GM12878 (cell line): ENCODE measurements around the gene PRRT3. TPM values are rescaled to one million over a fixed set of nuclear protein-coding genes. Genes with fewer than 3 reads are reported as not detected.

ENCODE experiments used
- ATAC-seq: fragments of 200-7000 bp; cut with Tn5 transposase; 3 replicates; pipeline ENCODE4 v1.9.1; 2020; ENCODE audit warnings: mild to moderate bottlenecking, moderate library complexity
- BruUV-seq: library from RNA; stranded (reverse); fragments of 400-500 nt; replicated peaks from 2 replicates; lab custom pipeline; 2021; lab: Mats Ljungman, UMichigan
- CTCF ChIA-PET: fragments of 300-600 bp; sonication (Branson Sonifier 250); formaldehyde crosslinking; extraction: SDS; loops from one replicate; lab custom pipeline; 2021; ENCODE audit warnings: inconsistent platforms; lab: Yijun Ruan, JAX
- POLR2A ChIA-PET: fragments of 350-600 bp; formaldehyde crosslinking; extraction: SDS; loops from one replicate; lab custom pipeline; 2021; ENCODE audit warnings: inconsistent platforms; lab: Charles Lee
- RAD21 ChIA-PET: fragments of 300-600 bp; sonication (Branson Sonifier 250); formaldehyde crosslinking; loops from one replicate; lab custom pipeline; 2023; ENCODE audit warnings: antibody characterized with exemption; ENCODE audit not compliant: unreplicated experiment; lab: Charles Lee
- SMC1A ChIA-PET: fragments of 300-600 bp; sonication (Branson Sonifier 250); formaldehyde crosslinking; loops from one replicate; lab custom pipeline; 2023; ENCODE audit not compliant: unreplicated experiment, uncharacterized antibody; lab: Charles Lee
- DNase-seq: peaks from one replicate; pipeline ENCODE4 v3.0.0-alpha.2; 2011; ENCODE audit warnings: low read depth, low spot score
- FAIRE-seq: peaks from 3 replicates; lab custom pipeline; 2011; peaks lifted over from hg19 to GRCh38; lab: Jason Lieb, UNC
- H2AFZ ChIP-seq: 2 replicates; pipeline ENCODE4 v1.6.0; 2011; ENCODE audit warnings: low read depth, low read length, control low read depth; ENCODE audit not compliant: control insufficient read depth
- H3K27ac ChIP-seq: 2 replicates; pipeline ENCODE4 v1.5.1; 2011; ENCODE audit warnings: control low read depth; ENCODE audit not compliant: control insufficient read depth, insufficient read depth
- H3K27me3 ChIP-seq, 2 experiments: replicated peaks in 1 of 2; 2 replicates each; pipeline versions ENCODE4 v1.6.0 to v1.6.1; 2011; ENCODE audit warnings: low read length in 1 of 2; ENCODE audit not compliant: control insufficient read depth in 2 of 2, insufficient read depth in 2 of 2
- H3K36me3 ChIP-seq, 2 experiments: 2 replicates each; pipeline ENCODE4 v1.5.1; 2011; ENCODE audit warnings: low read length in 1 of 2; ENCODE audit not compliant: control insufficient read depth in 2 of 2, insufficient read depth in 2 of 2
- H3K4me1 ChIP-seq: 2 replicates; pipeline ENCODE4 v1.6.1; 2011; ENCODE audit warnings: mild to moderate bottlenecking, low read length, moderate library complexity, mixed read lengths; ENCODE audit not compliant: control insufficient read depth, insufficient read depth
- H3K4me2 ChIP-seq: 2 replicates; pipeline ENCODE4 v1.6.0; 2011; ENCODE audit warnings: control low read depth; ENCODE audit not compliant: control insufficient read depth, insufficient read depth
- H3K4me3 ChIP-seq: fragments of 200-600 bp; sonication (generic); 2 replicates; pipeline ENCODE4 v1.5.1; 2016
- H3K79me2 ChIP-seq: 2 replicates; pipeline ENCODE4 v1.6.0; 2011; ENCODE audit warnings: low read length; ENCODE audit not compliant: control insufficient read depth, insufficient read depth
- H3K9ac ChIP-seq: 2 replicates; pipeline ENCODE4 v1.8.0; 2011; ENCODE audit warnings: low read length, control low read depth, mixed read lengths; ENCODE audit not compliant: control insufficient read depth, insufficient read depth
- H3K9me3 ChIP-seq: replicated peaks from 3 replicates; pipeline ENCODE4 v1.5.1; 2011; ENCODE audit warnings: mild to moderate bottlenecking, low read length; ENCODE audit not compliant: control insufficient read depth, insufficient read depth
- H4K20me1 ChIP-seq: 2 replicates; pipeline ENCODE4 v1.6.0; 2011; ENCODE audit not compliant: control insufficient read depth, insufficient read depth
- WGBS: methylation state at CpG from one replicate; pipeline ENCODE4 v1.1.6; 2016; ENCODE audit warnings: low lambda C conversion rate; ENCODE audit not compliant: insufficient replicate concordance, insufficient coverage; ENCODE audit errors: missing lambda C conversion rate; 5-methylcytosine and 5-hydroxymethylcytosine counted together
- in situ Hi-C: fragments of 300-500 bp; cut with MboI; formaldehyde crosslinking; loops from 9 replicates; pipeline ENCODE4 v1.14.3; 2018; ENCODE audit warnings: mixed read lengths
- intact Hi-C: fragments of 100-400 bp; cut with micrococcal nuclease; formaldehyde crosslinking; loops from one replicate; pipeline ENCODE4 v1.14.2; 2022; ENCODE audit not compliant: unreplicated experiment
- polyA plus RNA-seq, 11 experiments: library from polyadenylated mRNA; depleted of rRNA in 4 of 11; unstranded in 6 of 11; stranded (reverse) in 5 of 11; fragments of >200 nt; fragmentation: Nextera tagmentation in 4 of 11; fragmentation: Illumina TruSeq in 1 of 11; extraction: Ambion mirVana in 4 of 11; extraction: Trizol in 1 of 11; gene quantifications; 1 replicate in 1 of 11; 2 replicates in 10 of 11; pipeline versions ENCODE4 v1.2.1 to v1.2.3, GENCODE V29; 2011 to 2016; ENCODE audit warnings: inconsistent platforms in 2 of 11, missing spikeins in 2 of 11, low read depth in 1 of 11
- total RNA-seq, 4 experiments: library from RNA; depleted of rRNA in 3 of 4; stranded (reverse); fragments of >200 nt in 3 of 4; fragmentation: Illumina TruSeq in 1 of 4; extraction: Trizol in 1 of 4; gene quantifications; 2 replicates each; pipeline versions ENCODE4 v1.2.1 to v1.2.3, GENCODE V29; 2013 to 2021
- TF ChIP-seq, protein P1 (sequence below): fragments of 450-650 bp; IDR thresholded peaks from 2 replicates; pipeline ENCODE4 v1.6.1; 2017; ENCODE audit warnings: mild to moderate bottlenecking, moderate library complexity

PRRT3 gene
- total and polyA plus RNA-seq, 10 of the 15 experiments (the other 5 are each of a cell fraction or from before 2014, with no cell fraction given): 0.53 to 18.0 (median 7.1) TPM

GRCh38 chr3:9994086-9994844 lies 42.1 kb upstream of the PRRT3 start:
- TF ChIP-seq, protein P1, sequence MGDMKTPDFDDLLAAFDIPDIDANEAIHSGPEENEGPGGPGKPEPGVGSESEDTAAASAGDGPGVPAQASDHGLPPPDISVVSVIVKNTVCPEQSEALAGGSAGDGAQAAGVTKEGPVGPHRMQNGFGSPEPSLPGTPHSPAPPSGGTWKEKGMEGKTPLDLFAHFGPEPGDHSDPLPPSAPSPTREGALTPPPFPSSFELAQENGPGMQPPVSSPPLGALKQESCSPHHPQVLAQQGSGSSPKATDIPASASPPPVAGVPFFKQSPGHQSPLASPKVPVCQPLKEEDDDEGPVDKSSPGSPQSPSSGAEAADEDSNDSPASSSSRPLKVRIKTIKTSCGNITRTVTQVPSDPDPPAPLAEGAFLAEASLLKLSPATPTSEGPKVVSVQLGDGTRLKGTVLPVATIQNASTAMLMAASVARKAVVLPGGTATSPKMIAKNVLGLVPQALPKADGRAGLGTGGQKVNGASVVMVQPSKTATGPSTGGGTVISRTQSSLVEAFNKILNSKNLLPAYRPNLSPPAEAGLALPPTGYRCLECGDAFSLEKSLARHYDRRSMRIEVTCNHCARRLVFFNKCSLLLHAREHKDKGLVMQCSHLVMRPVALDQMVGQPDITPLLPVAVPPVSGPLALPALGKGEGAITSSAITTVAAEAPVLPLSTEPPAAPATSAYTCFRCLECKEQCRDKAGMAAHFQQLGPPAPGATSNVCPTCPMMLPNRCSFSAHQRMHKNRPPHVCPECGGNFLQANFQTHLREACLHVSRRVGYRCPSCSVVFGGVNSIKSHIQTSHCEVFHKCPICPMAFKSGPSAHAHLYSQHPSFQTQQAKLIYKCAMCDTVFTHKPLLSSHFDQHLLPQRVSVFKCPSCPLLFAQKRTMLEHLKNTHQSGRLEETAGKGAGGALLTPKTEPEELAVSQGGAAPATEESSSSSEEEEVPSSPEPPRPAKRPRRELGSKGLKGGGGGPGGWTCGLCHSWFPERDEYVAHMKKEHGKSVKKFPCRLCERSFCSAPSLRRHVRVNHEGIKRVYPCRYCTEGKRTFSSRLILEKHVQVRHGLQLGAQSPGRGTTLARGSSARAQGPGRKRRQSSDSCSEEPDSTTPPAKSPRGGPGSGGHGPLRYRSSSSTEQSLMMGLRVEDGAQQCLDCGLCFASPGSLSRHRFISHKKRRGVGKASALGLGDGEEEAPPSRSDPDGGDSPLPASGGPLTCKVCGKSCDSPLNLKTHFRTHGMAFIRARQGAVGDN: no peak
- Histone ChIP-seq H3K27me3 (no peaks in the 10 kb centered on the region), H3K4me2 (no peak overlapping the region), H3K4me3 (no peak overlapping the region), H3K9me3 (no peaks in the 10 kb centered on the region), H4K20me1 (no peaks in the 10 kb centered on the region), H3K4me1 (no peaks in the 10 kb centered on the region), H3K27ac (no peak overlapping the region), H2AFZ (no peak overlapping the region), H3K36me3 (peaks cover 0 to 9% of the 10 kb centered on the region in 2 experiments; a peak in 3 of 4 replicates), H3K9ac (no peak overlapping the region), H3K79me2 (peaks cover 4% of the 10 kb centered on the region)
- CTCF ChIA-PET: interaction anchor here (0.7 to 1.7 kb wide), 4 partner anchors 21 to 491 kb away, joined by 3 to 4 read pairs (median 3); no protein-coding TSS in a partner anchor
- POLR2A ChIA-PET: interaction anchor here (0.5 to 1.1 kb wide), 3 partner anchors 9 to 600 kb away, joined by 3 read pairs; no protein-coding TSS in a partner anchor
- in situ Hi-C loops (loop anchor here (10.0 kb wide), 1 partner anchor 1881 kb away; no protein-coding TSS in a partner anchor), intact Hi-C loops (no loop called here)
- BruUV-seq: no TSS peak
- DNase-seq (no peak), ATAC-seq (no peak), FAIRE-seq (no peak)
- SMC1A ChIA-PET: interaction anchor here (1.7 kb wide), 1 partner anchor 59 kb away, joined by 5 read pairs; no protein-coding TSS in a partner anchor
- RAD21 ChIA-PET: no interaction called here
- WGBS: 95% methylated on average over 10 of the region's 10 CpGs
